ENCODE results near the gene PNMA8B. TPM values are rescaled to one million over a fixed set of nuclear protein-coding genes. Genes with fewer than 3 reads are reported as not detected.
A peak's percentile ranks its signal among the peaks of the same experiment; 100 is the strongest.

The PNMA8B gene, protein sequence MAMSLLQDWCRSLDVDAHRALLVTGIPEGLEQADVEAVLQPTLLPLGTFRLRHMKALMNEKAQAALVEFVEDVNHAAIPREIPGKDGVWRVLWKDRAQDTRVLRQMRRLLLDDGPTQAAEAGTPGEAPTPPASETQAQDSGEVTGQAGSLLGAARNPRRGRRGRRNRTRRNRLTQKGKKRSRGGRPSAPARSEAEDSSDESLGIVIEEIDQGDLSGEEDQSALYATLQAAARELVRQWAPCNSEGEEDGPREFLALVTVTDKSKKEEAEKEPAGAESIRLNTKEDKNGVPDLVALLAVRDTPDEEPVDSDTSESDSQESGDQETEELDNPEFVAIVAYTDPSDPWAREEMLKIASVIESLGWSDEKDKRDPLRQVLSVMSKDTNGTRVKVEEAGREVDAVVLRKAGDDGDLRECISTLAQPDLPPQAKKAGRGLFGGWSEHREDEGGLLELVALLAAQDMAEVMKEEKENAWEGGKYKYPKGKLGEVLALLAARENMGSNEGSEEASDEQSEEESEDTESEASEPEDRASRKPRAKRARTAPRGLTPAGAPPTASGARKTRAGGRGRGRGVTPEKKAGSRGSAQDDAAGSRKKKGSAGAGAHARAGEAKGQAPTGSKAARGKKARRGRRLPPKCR
- 0.09 and 3.9 TPM in 2 replicates for total RNA-seq (ENCODE audit: low replicate concordance)

DNA sequence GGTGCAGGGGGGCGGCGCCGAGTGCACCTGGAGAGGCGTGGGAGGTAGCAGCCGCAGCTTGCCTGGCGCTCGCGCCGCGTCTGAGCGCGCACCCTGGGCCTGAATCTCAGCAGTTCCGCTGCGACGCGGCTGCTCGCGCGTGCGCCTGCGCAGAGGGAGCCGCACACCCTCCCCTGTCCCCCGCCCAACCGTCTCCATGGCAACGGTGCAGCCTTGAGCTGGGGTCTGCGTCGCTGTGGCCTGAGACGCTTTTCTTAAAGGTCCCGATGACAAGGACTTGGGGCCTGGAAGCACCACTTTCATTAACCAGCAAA lies at the start of gene PNMA8B:
Gene PNMA8B, minus strand, starts transcription at position 82 of the 314 bp plus-strand sequence. CDS start 402 bp downstream, outside the sequence.
- TF ChIP-seq EZH2phosphoT487 (IDR thresholded peaks at IDR 0.05) (no peak), EZH2 (IDR thresholded peaks at IDR 0.05) (no peak)
- TF ChIP-seq, protein P1, sequence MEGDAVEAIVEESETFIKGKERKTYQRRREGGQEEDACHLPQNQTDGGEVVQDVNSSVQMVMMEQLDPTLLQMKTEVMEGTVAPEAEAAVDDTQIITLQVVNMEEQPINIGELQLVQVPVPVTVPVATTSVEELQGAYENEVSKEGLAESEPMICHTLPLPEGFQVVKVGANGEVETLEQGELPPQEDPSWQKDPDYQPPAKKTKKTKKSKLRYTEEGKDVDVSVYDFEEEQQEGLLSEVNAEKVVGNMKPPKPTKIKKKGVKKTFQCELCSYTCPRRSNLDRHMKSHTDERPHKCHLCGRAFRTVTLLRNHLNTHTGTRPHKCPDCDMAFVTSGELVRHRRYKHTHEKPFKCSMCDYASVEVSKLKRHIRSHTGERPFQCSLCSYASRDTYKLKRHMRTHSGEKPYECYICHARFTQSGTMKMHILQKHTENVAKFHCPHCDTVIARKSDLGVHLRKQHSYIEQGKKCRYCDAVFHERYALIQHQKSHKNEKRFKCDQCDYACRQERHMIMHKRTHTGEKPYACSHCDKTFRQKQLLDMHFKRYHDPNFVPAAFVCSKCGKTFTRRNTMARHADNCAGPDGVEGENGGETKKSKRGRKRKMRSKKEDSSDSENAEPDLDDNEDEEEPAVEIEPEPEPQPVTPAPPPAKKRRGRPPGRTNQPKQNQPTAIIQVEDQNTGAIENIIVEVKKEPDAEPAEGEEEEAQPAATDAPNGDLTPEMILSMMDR (IDR thresholded peaks at IDR 0.05) = no peak
- no peaks in the 10 kb centered on the region for H4K20me1 ChIP-seq (ENCODE audit: low read depth)
- Mint-ChIP-seq H3K4me1 (peaks cover 42% of the 10 kb centered on the region), H3K36me3 (peaks cover 5% of the 10 kb centered on the region), H3K27ac (peak within 1 kb of the TSS; percentile 94), H3K27me3 (ENCODE audit: insufficient read depth, low read depth) (peaks cover 12% of the 10 kb centered on the region), H3K9me3 (peaks cover 4% of the 10 kb centered on the region), H3K4me3 (peak within 1 kb of the TSS; percentile 77)
- H3K4me3 ChIP-seq = peak within 1 kb of the TSS; percentile 47
- no peak within 1 kb of the TSS for H3K9ac ChIP-seq
- peaks cover 20% of the 10 kb centered on the region for H3K4me1 ChIP-seq
- H3K79me2 ChIP-seq (ENCODE audit: low read depth) = no peaks in the 10 kb centered on the region
- no peaks in the 10 kb centered on the region for H3K36me3 ChIP-seq
- no peak within 1 kb of the TSS for H3K27ac ChIP-seq
- peak within 1 kb of the TSS; percentile 80 for H3K4me2 ChIP-seq
- H2AFZ ChIP-seq (replicated peaks) = no peak within 1 kb of the TSS
- peaks cover 47% of the 10 kb centered on the region for H3K27me3 ChIP-seq
- peaks cover 4% of the 10 kb centered on the region for H3F3A ChIP-seq (ENCODE audit: low read depth)
- DNase-seq (ENCODE audit: low spot score) = peak; percentile 100
- H3K9me3 ChIP-seq (ENCODE audit: low read depth) = no peaks in the 10 kb centered on the region

DNA sequence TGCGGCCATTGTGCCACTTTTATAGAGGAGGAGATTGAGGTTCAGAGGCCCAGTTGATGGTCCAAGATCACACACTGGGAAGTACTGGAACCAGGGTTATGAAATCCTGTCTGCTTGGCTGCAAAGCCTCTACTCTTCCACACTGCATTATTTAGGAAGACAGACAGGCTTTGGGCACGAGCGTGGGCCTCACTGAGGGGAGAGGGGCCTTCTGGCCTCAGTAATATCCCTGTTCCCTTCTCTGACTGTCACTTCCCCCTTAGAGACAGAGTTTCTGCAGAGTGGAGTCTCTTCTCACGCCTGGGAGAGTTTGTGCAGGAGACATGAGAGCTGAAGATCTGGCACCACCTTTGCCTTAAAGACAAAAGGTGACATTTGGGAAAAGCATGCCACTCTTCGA lies 49.0 kb upstream of the PNMA8B start:
- H3K4me1 Mint-ChIP-seq = peaks cover 8% of the 10 kb centered on the region
- H3F3A ChIP-seq (ENCODE audit: low read depth) = no peaks in the 10 kb centered on the region
- H3K27ac ChIP-seq = no peak overlapping the region
- no peaks in the 10 kb centered on the region for H3K36me3 Mint-ChIP-seq
- no peaks in the 10 kb centered on the region for H3K27me3 ChIP-seq
- no peak overlapping the region for H3K27ac Mint-ChIP-seq
- H3K79me2 ChIP-seq (ENCODE audit: low read depth) = no peaks in the 10 kb centered on the region
- H3K9me3 Mint-ChIP-seq = peaks cover 5% of the 10 kb centered on the region
- H3K36me3 ChIP-seq = no peaks in the 10 kb centered on the region
- no peaks in the 10 kb centered on the region for H3K4me1 ChIP-seq
- peaks cover 6% of the 10 kb centered on the region for H3K27me3 Mint-ChIP-seq (ENCODE audit: insufficient read depth, low read depth)
- no peaks in the 10 kb centered on the region for H3K9me3 ChIP-seq (ENCODE audit: low read depth)
- DNase-seq (ENCODE audit: low spot score) = no peak
- no peak overlapping the region for H3K4me3 ChIP-seq
- no peak overlapping the region for H3K4me2 ChIP-seq
- TF ChIP-seq EZH2 (IDR thresholded peaks at IDR 0.05) (no peak), EZH2phosphoT487 (IDR thresholded peaks at IDR 0.05) (no peak)
- TF ChIP-seq, protein P1 (IDR thresholded peaks at IDR 0.05) = no peak
- no peak overlapping the region for H3K9ac ChIP-seq
- H3K4me3 Mint-ChIP-seq = no peak overlapping the region
- H4K20me1 ChIP-seq (ENCODE audit: low read depth) = no peaks in the 10 kb centered on the region
- no peak overlapping the region for H2AFZ ChIP-seq (replicated peaks)

DNA sequence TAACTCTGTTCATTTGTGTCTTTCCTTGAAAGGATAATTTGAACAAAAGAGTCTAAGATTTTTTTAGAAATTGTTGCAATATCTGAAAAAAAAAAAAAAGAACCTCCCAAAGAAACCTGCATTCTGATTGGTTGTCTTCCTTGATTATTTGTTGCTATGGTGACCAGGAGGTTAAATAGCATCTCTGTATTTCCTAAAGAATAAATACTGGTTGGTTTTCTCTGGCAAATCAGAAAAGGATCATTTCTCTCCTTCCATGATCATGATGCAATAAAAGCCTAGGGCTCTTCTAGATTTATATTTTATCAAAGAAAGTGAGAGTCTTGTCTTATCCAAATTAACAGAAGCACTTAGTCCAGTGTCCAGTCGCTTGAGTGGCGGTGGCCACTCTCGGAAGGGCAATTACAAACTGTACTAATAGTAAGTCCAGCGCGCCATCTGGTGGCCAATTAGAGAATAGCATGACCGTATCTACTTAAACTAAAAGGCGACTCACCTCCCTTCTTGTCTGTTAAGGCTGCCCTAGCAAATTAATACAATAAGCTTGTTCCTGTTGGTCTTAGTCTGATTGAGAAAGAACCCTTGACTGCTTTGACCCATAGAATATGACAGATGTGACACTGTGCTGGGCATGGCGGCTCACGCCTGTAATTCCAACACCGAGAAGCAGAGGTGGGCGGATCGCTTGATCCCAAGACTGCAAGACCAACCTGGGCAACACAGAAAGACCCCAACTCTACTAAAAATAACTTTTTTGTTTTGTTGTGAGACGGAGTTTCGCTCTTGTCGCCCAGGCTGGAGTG lies 47.0 kb upstream of the PNMA8B start:
- H3K27ac Mint-ChIP-seq = no peak overlapping the region
- TF ChIP-seq EZH2 (IDR thresholded peaks at IDR 0.05) (no peak), EZH2phosphoT487 (IDR thresholded peaks at IDR 0.05) (no peak)
- TF ChIP-seq, protein P1 (IDR thresholded peaks at IDR 0.05) = peak; percentile 89

More for the DNA sequence above, 47.0 kb upstream of the PNMA8B start:
- DNase-seq (ENCODE audit: low spot score) = peak; percentile 97
- Mint-ChIP-seq H3K36me3 (no peaks in the 10 kb centered on the region), H3K9me3 (no peaks in the 10 kb centered on the region), H3K4me1 (peaks cover 9% of the 10 kb centered on the region), H3K4me3 (no peak overlapping the region), H3K27me3 (ENCODE audit: insufficient read depth, low read depth) (peaks cover 9% of the 10 kb centered on the region)
- H3K9me3 ChIP-seq (ENCODE audit: low read depth) = no peaks in the 10 kb centered on the region
- no peak overlapping the region for H3K4me3 ChIP-seq
- H3K9ac ChIP-seq = no peak overlapping the region
- no peak overlapping the region for H2AFZ ChIP-seq (replicated peaks)
- no peak overlapping the region for H3K27ac ChIP-seq
- H3F3A ChIP-seq (ENCODE audit: low read depth) = no peaks in the 10 kb centered on the region
- no peaks in the 10 kb centered on the region for H3K79me2 ChIP-seq (ENCODE audit: low read depth)
- H3K4me2 ChIP-seq = no peak overlapping the region
- no peaks in the 10 kb centered on the region for H3K36me3 ChIP-seq
- H4K20me1 ChIP-seq (ENCODE audit: low read depth) = no peaks in the 10 kb centered on the region
- H3K27me3 ChIP-seq = no peaks in the 10 kb centered on the region
- no peaks in the 10 kb centered on the region for H3K4me1 ChIP-seq
